Measurements from ENCODE around the gene TEC. TPM values are rescaled to one million over a fixed set of nuclear protein-coding genes. Genes with fewer than 3 reads are reported as not detected.

TEC gene
- total RNA-seq, 2 donors from 2014 or later, result 4.5 to 12.8 TPM

DNA sequence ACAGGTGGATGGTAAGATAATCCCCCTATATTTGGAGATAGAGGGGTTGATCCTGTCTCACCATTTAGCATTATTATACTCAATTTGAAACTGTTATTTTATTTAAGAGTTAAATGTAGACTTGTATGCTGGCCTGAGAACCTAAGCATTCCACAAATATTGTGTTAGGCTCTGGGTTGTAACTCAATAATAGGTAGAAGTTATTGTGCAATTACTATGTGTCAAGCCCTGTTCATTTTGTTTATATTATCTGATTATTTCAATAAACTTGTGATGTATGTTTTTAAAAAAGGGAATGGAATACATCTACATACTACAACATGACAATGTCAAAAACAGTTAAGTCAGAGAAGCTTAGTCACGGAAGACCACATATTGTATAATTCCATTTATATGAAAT lies 122.0 kb downstream of the TEC start:
- ATAC-seq (ENCODE audit: insufficient number of reproducible peaks, low FRiP score, low read depth), result no peak
- DNase-seq (ENCODE audit: low spot score), result no peak
- Histone ChIP-seq H3K27ac (no peak overlapping the region), H3K9me3 (no peaks in the 10 kb centered on the region), H3K36me3 (no peaks in the 10 kb centered on the region), H3K4me1 (ENCODE audit: control insufficient read depth in 1 of 2, low read depth in 2 of 2) (no peaks in the 10 kb centered on the region), H3K27me3 (replicated peaks; ENCODE audit: insufficient read depth) (no peaks in the 10 kb centered on the region), H3K4me3 (no peak overlapping the region)
- no peak for TF ChIP-seq CTCF (IDR thresholded peaks at IDR 0.05)

DNA sequence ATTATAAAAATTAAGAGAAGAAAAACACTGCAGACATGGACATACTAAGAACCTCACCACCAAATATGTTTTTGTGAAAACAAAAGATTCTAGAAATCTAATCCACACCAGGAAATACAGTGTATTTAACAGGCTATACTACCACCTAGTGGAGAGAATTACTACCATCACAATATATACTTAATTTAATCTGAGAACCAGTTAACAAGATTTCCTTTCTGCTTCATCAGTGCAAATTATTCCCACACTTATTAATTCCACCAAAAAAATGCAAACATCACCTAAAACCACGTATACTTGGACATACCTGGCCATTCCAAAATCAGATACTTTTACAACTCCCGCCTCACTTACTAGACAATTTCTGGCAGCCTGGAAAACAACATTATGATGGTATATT lies 128.6 kb downstream of the TEC start:
- Histone ChIP-seq H3K27me3 (replicated peaks; ENCODE audit: insufficient read depth) (no peaks in the 10 kb centered on the region), H3K9me3 (no peaks in the 10 kb centered on the region), H3K4me3 (no peak overlapping the region), H3K27ac (no peak overlapping the region), H3K4me1 (ENCODE audit: control insufficient read depth in 1 of 2, low read depth in 2 of 2) (no peaks in the 10 kb centered on the region), H3K36me3 (peaks cover 3% of the 10 kb centered on the region)
- peak; percentile 52 for TF ChIP-seq CTCF (IDR thresholded peaks at IDR 0.05)
- DNase-seq (ENCODE audit: low spot score), result no peak
- ATAC-seq (ENCODE audit: insufficient number of reproducible peaks, low FRiP score, low read depth), result peak; percentile 64

DNA sequence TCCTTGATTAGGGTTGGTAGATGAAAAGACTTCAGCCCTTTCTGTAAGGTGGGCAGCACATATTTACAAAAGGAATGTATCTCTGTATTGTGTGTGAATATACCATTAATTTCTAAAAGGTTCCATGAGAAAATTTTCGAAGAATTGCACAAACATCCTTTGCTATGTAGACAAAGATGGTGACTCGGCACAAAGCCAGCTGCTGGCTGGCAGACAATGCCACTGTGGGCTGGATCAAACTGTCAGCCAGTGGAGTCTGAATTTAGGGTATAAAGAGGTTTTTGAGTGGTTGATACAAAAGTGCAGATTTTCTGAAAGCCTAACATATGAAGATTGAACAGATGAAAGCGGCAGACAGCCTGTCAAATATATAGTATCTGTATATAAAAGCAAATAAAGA lies 129.9 kb downstream of the TEC start:
- ATAC-seq (ENCODE audit: insufficient number of reproducible peaks, low FRiP score, low read depth) (no peak), DNase-seq (ENCODE audit: low spot score) (no peak)
- H3K4me1 ChIP-seq (ENCODE audit: control insufficient read depth in 1 of 2, low read depth in 2 of 2), result no peaks in the 10 kb centered on the region
- H3K9me3 ChIP-seq, result no peaks in the 10 kb centered on the region
- H3K4me3 ChIP-seq, result no peak overlapping the region
- no peak for TF ChIP-seq CTCF (IDR thresholded peaks at IDR 0.05)
- H3K36me3 ChIP-seq, result peaks cover 4% of the 10 kb centered on the region
- no peaks in the 10 kb centered on the region for H3K27me3 ChIP-seq (replicated peaks; ENCODE audit: insufficient read depth)
- H3K27ac ChIP-seq, result no peak overlapping the region

- H3K27ac ChIP-seq, result no peak overlapping the region
- peaks cover 4% of the 10 kb centered on the region for H3K36me3 ChIP-seq
- no peaks in the 10 kb centered on the region for H3K9me3 ChIP-seq
- TF ChIP-seq CTCF (IDR thresholded peaks at IDR 0.05), result no peak
- ATAC-seq (ENCODE audit: insufficient number of reproducible peaks, low FRiP score, low read depth) (no peak), DNase-seq (ENCODE audit: low spot score) (no peak)
- no peaks in the 10 kb centered on the region for H3K27me3 ChIP-seq (replicated peaks; ENCODE audit: insufficient read depth)
- no peak overlapping the region for H3K4me3 ChIP-seq
- H3K4me1 ChIP-seq (ENCODE audit: control insufficient read depth in 1 of 2, low read depth in 2 of 2), result no peaks in the 10 kb centered on the region
These were observed 130.7 kb downstream of the TEC start for GRCh38 chr4:48138936-48139335.

DNA sequence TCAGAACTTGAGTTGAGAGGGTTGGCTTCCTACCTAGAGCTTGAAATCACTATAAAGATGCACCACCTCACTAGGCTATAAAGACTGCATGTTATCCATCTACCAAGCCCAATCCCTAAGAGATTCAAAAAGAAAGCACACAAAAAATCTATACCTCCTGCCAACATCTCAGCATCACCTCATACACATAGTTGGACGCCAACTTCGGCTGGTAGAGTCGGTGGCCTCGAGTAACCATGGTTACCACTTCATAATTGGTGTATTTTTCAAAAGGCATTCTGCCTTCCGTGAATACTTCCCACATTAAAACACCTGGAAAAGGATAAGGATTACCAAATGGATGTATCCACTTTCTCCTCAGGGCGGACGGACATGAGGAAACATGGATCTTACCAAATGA lies 131.1 kb downstream of the TEC start:
- Histone ChIP-seq H3K9me3 (no peaks in the 10 kb centered on the region), H3K27me3 (replicated peaks; ENCODE audit: insufficient read depth) (no peaks in the 10 kb centered on the region), H3K4me1 (ENCODE audit: control insufficient read depth in 1 of 2, low read depth in 2 of 2) (no peaks in the 10 kb centered on the region), H3K36me3 (peaks cover 4% of the 10 kb centered on the region), H3K27ac (no peak overlapping the region), H3K4me3 (no peak overlapping the region)
- TF ChIP-seq CTCF (IDR thresholded peaks at IDR 0.05), result no peak
- DNase-seq (ENCODE audit: low spot score) (no peak), ATAC-seq (ENCODE audit: insufficient number of reproducible peaks, low FRiP score, low read depth) (no peak)

Data from thoracic aorta (tissue), 2 donors.